Measurements from ENCODE around the gene HLA-G. TPM values are rescaled to one million over a fixed set of nuclear protein-coding genes. Genes with fewer than 3 reads are reported as not detected.

Gene HLA-G
- total and polyA plus RNA-seq, 9 donors, result 0.41 to 8.1 (median 4.3) TPM; not detected in 1

- H3K27me3 ChIP-seq (ENCODE audit: control insufficient read depth, insufficient read depth, low read length), result peaks cover 33% of the 10 kb centered on the region
These were observed 7.2 kb downstream of the HLA-G start for GRCh38 chr6:29834564-29835436.

GRCh38 chr6:29839917-29840316, 12.3 kb downstream of the HLA-G start:
- Histone ChIP-seq H3K4me3 (ENCODE audit: low read length) (no peak overlapping the region), H3K27me3 (ENCODE audit: control insufficient read depth, insufficient read depth, low read length) (peaks cover 18% of the 10 kb centered on the region), H3K36me3 (ENCODE audit: control insufficient read depth, insufficient read depth, low read length) (no peaks in the 10 kb centered on the region), H3K9me3 (replicated peaks; ENCODE audit: control insufficient read depth, low read depth, low read length) (no peaks in the 10 kb centered on the region), H3K27ac (ENCODE audit: low read length) (no peak overlapping the region), H3K4me1 (ENCODE audit: control insufficient read depth, insufficient read depth, low read length) (no peaks in the 10 kb centered on the region)
- no CpG with 5 or more reads among the region's 1 CpG for WGBS (ENCODE audit: insufficient coverage)
- DNase-seq, result no peak

More at GRCh38 chr6:29834564-29835436, 7.2 kb downstream of the HLA-G start:
- Histone ChIP-seq H3K4me1 (ENCODE audit: control insufficient read depth, insufficient read depth, low read length) (no peaks in the 10 kb centered on the region), H3K27ac (ENCODE audit: low read length) (no peak overlapping the region), H3K9me3 (replicated peaks; ENCODE audit: control insufficient read depth, low read depth, low read length) (no peaks in the 10 kb centered on the region), H3K36me3 (ENCODE audit: control insufficient read depth, insufficient read depth, low read length) (no peaks in the 10 kb centered on the region), H3K4me3 (ENCODE audit: low read length) (no peak overlapping the region)
- DNase-seq, result peak; percentile 8
- WGBS (ENCODE audit: insufficient coverage), result 19% methylated on average over 9 of the region's 16 CpGs

- no peaks in the 10 kb centered on the region for H3K36me3 ChIP-seq (ENCODE audit: control insufficient read depth, insufficient read depth, low read length)
- no peak overlapping the region for H3K4me3 ChIP-seq (ENCODE audit: low read length)
- no peak overlapping the region for H3K27ac ChIP-seq (ENCODE audit: low read length)
- peaks cover 20% of the 10 kb centered on the region for H3K27me3 ChIP-seq (ENCODE audit: control insufficient read depth, insufficient read depth, low read length)
- no peak for DNase-seq
- no peaks in the 10 kb centered on the region for H3K4me1 ChIP-seq (ENCODE audit: control insufficient read depth, insufficient read depth, low read length)
- no peaks in the 10 kb centered on the region for H3K9me3 ChIP-seq (replicated peaks; ENCODE audit: control insufficient read depth, low read depth, low read length)
These were observed 13.4 kb downstream of the HLA-G start for GRCh38 chr6:29841030-29841429.

GRCh38 chr6:29845405-29846006, 17.9 kb downstream of the HLA-G start:
- no peaks in the 10 kb centered on the region for H3K36me3 ChIP-seq (ENCODE audit: control insufficient read depth, insufficient read depth, low read length)
- H3K9me3 ChIP-seq (replicated peaks; ENCODE audit: control insufficient read depth, low read depth, low read length), result no peaks in the 10 kb centered on the region
- no peaks in the 10 kb centered on the region for H3K4me1 ChIP-seq (ENCODE audit: control insufficient read depth, insufficient read depth, low read length)
- no peak overlapping the region for H3K27ac ChIP-seq (ENCODE audit: low read length)
- no CpG with 5 or more reads among the region's 2 CpGs for WGBS (ENCODE audit: insufficient coverage)
- H3K4me3 ChIP-seq (ENCODE audit: low read length), result no peak overlapping the region
- no peak for DNase-seq
- peaks cover 32% of the 10 kb centered on the region for H3K27me3 ChIP-seq (ENCODE audit: control insufficient read depth, insufficient read depth, low read length)

- no peaks in the 10 kb centered on the region for H3K9me3 ChIP-seq (replicated peaks; ENCODE audit: control insufficient read depth, low read depth, low read length)
- no peak overlapping the region for H3K27ac ChIP-seq (ENCODE audit: low read length)
- peaks cover 52% of the 10 kb centered on the region for H3K27me3 ChIP-seq (ENCODE audit: control insufficient read depth, insufficient read depth, low read length)
- WGBS (ENCODE audit: insufficient coverage), result 13% methylated on average over 8 of the region's 14 CpGs
- DNase-seq, result peak; percentile 55
- no peak overlapping the region for H3K4me3 ChIP-seq (ENCODE audit: low read length)
- H3K36me3 ChIP-seq (ENCODE audit: control insufficient read depth, insufficient read depth, low read length), result no peaks in the 10 kb centered on the region
- no peaks in the 10 kb centered on the region for H3K4me1 ChIP-seq (ENCODE audit: control insufficient read depth, insufficient read depth, low read length)
These were observed 20.4 kb downstream of the HLA-G start for GRCh38 chr6:29847871-29848630.

- Histone ChIP-seq H3K4me3 (ENCODE audit: low read length) (no peak overlapping the region), H3K27ac (ENCODE audit: low read length) (no peak overlapping the region), H3K27me3 (ENCODE audit: control insufficient read depth, insufficient read depth, low read length) (peaks cover 52% of the 10 kb centered on the region), H3K4me1 (ENCODE audit: control insufficient read depth, insufficient read depth, low read length) (no peaks in the 10 kb centered on the region), H3K36me3 (ENCODE audit: control insufficient read depth, insufficient read depth, low read length) (no peaks in the 10 kb centered on the region), H3K9me3 (replicated peaks; ENCODE audit: control insufficient read depth, low read depth, low read length) (no peaks in the 10 kb centered on the region)
- DNase-seq, result no peak
- WGBS (ENCODE audit: insufficient coverage), result 11% methylated on average over 20 of the region's 38 CpGs
These were observed 22.5 kb downstream of the HLA-G start for GRCh38 chr6:29850011-29850553.

- Histone ChIP-seq H3K4me1 (ENCODE audit: control insufficient read depth, insufficient read depth, low read length) (no peaks in the 10 kb centered on the region), H3K36me3 (ENCODE audit: control insufficient read depth, insufficient read depth, low read length) (no peaks in the 10 kb centered on the region), H3K27ac (ENCODE audit: low read length) (no peak overlapping the region), H3K27me3 (ENCODE audit: control insufficient read depth, insufficient read depth, low read length) (peaks cover 49% of the 10 kb centered on the region), H3K9me3 (replicated peaks; ENCODE audit: control insufficient read depth, low read depth, low read length) (no peaks in the 10 kb centered on the region), H3K4me3 (ENCODE audit: low read length) (no peak overlapping the region)
- DNase-seq, result no peak
- WGBS (ENCODE audit: insufficient coverage), result 82% methylated on average over 3 of the region's 3 CpGs
These were observed 23.6 kb downstream of the HLA-G start for GRCh38 chr6:29851190-29851589.

GRCh38 chr6:29853245-29853644, 25.6 kb downstream of the HLA-G start:
- no peak overlapping the region for H3K4me3 ChIP-seq (ENCODE audit: low read length)
- no peaks in the 10 kb centered on the region for H3K36me3 ChIP-seq (ENCODE audit: control insufficient read depth, insufficient read depth, low read length)
- H3K4me1 ChIP-seq (ENCODE audit: control insufficient read depth, insufficient read depth, low read length), result no peaks in the 10 kb centered on the region
- no peak for DNase-seq
- peaks cover 44% of the 10 kb centered on the region for H3K27me3 ChIP-seq (ENCODE audit: control insufficient read depth, insufficient read depth, low read length)
- 40% methylated on average over 1 of the region's 2 CpGs for WGBS (ENCODE audit: insufficient coverage)
- H3K9me3 ChIP-seq (replicated peaks; ENCODE audit: control insufficient read depth, low read depth, low read length), result no peaks in the 10 kb centered on the region
- H3K27ac ChIP-seq (ENCODE audit: low read length), result no peak overlapping the region

- H3K27me3 ChIP-seq (ENCODE audit: control insufficient read depth, insufficient read depth, low read length), result peaks cover 9% of the 10 kb centered on the region
- no peaks in the 10 kb centered on the region for H3K4me1 ChIP-seq (ENCODE audit: control insufficient read depth, insufficient read depth, low read length)
- DNase-seq, result no peak
- H3K36me3 ChIP-seq (ENCODE audit: control insufficient read depth, insufficient read depth, low read length), result no peaks in the 10 kb centered on the region
- H3K4me3 ChIP-seq (ENCODE audit: low read length), result no peak overlapping the region
- no peak overlapping the region for H3K27ac ChIP-seq (ENCODE audit: low read length)
- no peaks in the 10 kb centered on the region for H3K9me3 ChIP-seq (replicated peaks; ENCODE audit: control insufficient read depth, low read depth, low read length)
- no CpG with 5 or more reads among the region's 1 CpG for WGBS (ENCODE audit: insufficient coverage)
These were observed 30.4 kb downstream of the HLA-G start for GRCh38 chr6:29858006-29858405.
